ENCODE measurements around the gene CMSS1.

- TF ChIP-seq, protein P1, sequence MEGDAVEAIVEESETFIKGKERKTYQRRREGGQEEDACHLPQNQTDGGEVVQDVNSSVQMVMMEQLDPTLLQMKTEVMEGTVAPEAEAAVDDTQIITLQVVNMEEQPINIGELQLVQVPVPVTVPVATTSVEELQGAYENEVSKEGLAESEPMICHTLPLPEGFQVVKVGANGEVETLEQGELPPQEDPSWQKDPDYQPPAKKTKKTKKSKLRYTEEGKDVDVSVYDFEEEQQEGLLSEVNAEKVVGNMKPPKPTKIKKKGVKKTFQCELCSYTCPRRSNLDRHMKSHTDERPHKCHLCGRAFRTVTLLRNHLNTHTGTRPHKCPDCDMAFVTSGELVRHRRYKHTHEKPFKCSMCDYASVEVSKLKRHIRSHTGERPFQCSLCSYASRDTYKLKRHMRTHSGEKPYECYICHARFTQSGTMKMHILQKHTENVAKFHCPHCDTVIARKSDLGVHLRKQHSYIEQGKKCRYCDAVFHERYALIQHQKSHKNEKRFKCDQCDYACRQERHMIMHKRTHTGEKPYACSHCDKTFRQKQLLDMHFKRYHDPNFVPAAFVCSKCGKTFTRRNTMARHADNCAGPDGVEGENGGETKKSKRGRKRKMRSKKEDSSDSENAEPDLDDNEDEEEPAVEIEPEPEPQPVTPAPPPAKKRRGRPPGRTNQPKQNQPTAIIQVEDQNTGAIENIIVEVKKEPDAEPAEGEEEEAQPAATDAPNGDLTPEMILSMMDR (IDR thresholded peaks at IDR 0.05) = no peak
- no peak for TF ChIP-seq EP300 (IDR thresholded peaks at IDR 0.05)
These were observed 86.2 kb downstream of the CMSS1 start for GRCh38 chr3:99903869-99904268.
